Ureter (tissue), 1 donor: Measurements from ENCODE around the gene GABBR2. TPM values are rescaled to one million over a fixed set of nuclear protein-coding genes. Genes with fewer than 3 reads are reported as not detected.

Experiments
- DNase-seq: peaks from one replicate; pipeline ENCODE4 v3.0.0-alpha.2; 2020; ENCODE audit warnings: low spot score
- total RNA-seq: library from RNA; stranded (reverse); gene quantifications from one replicate; pipeline ENCODE4 v1.2.4, GENCODE V29; 2023
- donor health status: DM: yes; HTN: yes; CAD: no.

The GABBR2 gene
- total RNA-seq, 1 donor from 2014 or later = 12.2 TPM

- DNase-seq = no peak
Observed at GRCh38 chr9:98721643-98722042, 12.9 kb upstream of the GABBR2 start.

- DNase-seq = no peak
Observed at GRCh38 chr9:98720402-98720801, 11.7 kb upstream of the GABBR2 start.

GRCh38 chr9:98719055-98719454 is 10.3 kb upstream of the GABBR2 start:
- no peak for DNase-seq

GRCh38 chr9:98714833-98715232 is 6.1 kb upstream of the GABBR2 start:
- DNase-seq = no peak

- no peak for DNase-seq
Observed at GRCh38 chr9:98712987-98713386, 4.3 kb upstream of the GABBR2 start.

- no peak for DNase-seq
Observed at GRCh38 chr9:98709968-98710965, 1.5 kb upstream of the GABBR2 start.

GRCh38 chr9:98708103-98708932 is 417 bp downstream of the GABBR2 start:
- DNase-seq = no peak

GRCh38 chr9:98707166-98708102 is 1.3 kb downstream of the GABBR2 start:
- peak; percentile 59 for DNase-seq

- no peak for DNase-seq
Observed at GRCh38 chr9:98706651-98707165, 2.0 kb downstream of the GABBR2 start.

GRCh38 chr9:98702835-98703380 is 5.8 kb downstream of the GABBR2 start:
- no peak for DNase-seq

- DNase-seq = no peak
Observed at GRCh38 chr9:98702340-98702739, 6.4 kb downstream of the GABBR2 start.

GRCh38 chr9:98701576-98701975 is 7.2 kb downstream of the GABBR2 start:
- DNase-seq = no peak

- no peak for DNase-seq
Observed at GRCh38 chr9:98700801-98701200, 7.9 kb downstream of the GABBR2 start.

- no peak for DNase-seq
Observed at GRCh38 chr9:98698856-98699255, 9.9 kb downstream of the GABBR2 start.

- DNase-seq = no peak
Observed at GRCh38 chr9:98694943-98695342, 13.8 kb downstream of the GABBR2 start.

GRCh38 chr9:98692392-98692791 is 16.3 kb downstream of the GABBR2 start:
- DNase-seq = no peak

GRCh38 chr9:98691890-98692289 is 16.8 kb downstream of the GABBR2 start:
- no peak for DNase-seq

GRCh38 chr9:98690686-98691085 is 18.0 kb downstream of the GABBR2 start:
- DNase-seq = no peak

GRCh38 chr9:98688710-98689495 is 19.8 kb downstream of the GABBR2 start:
- DNase-seq = no peak

GRCh38 chr9:98687911-98688310 is 20.8 kb downstream of the GABBR2 start:
- DNase-seq = no peak
